PC-3 (cell line): Measurements from ENCODE around the gene TEX2.

Experiments used
- EZH2 ChIP-seq: fragments of 300-600 bp; sonication (generic); IDR thresholded peaks from one replicate; pipeline ENCODE4 v1.6.1; 2017; ENCODE audit warnings: antibody characterized with exemption, mild to moderate bottlenecking, low read length; ENCODE audit not compliant: unreplicated experiment
- TF ChIP-seq, protein P1 (sequence below): fragments of 300-600 bp; sonication (generic); conservative IDR thresholded peaks from 2 replicates; pipeline ENCODE4 v1.5.1; 2017; ENCODE audit warnings: antibody characterized with exemption, low read depth, mild to moderate bottlenecking, low read length

DNA sequence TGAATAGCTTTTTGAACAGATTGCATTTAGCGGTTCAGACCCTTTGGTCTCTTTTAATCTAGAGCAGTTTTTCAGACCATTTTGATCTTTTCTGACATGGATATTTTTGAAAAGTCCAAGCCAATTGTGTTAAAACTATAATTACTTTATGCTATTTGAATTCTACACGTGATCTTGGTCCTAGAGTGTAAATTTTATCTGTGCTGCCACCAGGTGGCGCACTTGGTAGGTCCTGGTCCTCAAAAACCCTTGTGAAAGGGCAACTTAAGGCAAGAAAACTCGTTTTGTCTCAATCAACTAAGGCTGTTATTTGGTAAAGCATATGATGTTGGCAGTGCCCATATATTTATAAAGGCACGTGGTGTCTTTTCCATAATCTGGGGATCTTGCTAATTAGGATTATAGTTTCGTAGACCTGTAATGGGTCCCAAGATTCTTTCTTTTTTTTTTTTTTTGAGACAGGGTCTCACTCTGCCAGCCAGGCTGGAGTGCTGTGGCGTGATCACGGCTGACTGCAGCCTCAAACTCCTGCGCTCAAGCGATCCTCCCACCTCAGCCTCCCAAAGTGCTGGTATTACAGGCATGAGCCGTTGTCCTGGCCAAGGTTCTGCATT, 43.9 kb upstream of the TEX2 start:
- TF ChIP-seq, protein P1, sequence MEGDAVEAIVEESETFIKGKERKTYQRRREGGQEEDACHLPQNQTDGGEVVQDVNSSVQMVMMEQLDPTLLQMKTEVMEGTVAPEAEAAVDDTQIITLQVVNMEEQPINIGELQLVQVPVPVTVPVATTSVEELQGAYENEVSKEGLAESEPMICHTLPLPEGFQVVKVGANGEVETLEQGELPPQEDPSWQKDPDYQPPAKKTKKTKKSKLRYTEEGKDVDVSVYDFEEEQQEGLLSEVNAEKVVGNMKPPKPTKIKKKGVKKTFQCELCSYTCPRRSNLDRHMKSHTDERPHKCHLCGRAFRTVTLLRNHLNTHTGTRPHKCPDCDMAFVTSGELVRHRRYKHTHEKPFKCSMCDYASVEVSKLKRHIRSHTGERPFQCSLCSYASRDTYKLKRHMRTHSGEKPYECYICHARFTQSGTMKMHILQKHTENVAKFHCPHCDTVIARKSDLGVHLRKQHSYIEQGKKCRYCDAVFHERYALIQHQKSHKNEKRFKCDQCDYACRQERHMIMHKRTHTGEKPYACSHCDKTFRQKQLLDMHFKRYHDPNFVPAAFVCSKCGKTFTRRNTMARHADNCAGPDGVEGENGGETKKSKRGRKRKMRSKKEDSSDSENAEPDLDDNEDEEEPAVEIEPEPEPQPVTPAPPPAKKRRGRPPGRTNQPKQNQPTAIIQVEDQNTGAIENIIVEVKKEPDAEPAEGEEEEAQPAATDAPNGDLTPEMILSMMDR: peak; percentile 98
- no peak for TF ChIP-seq EZH2
